Measurements from ENCODE around the gene NEMP1.
"Not testable (repeated sequence)": the region's sequence is repeated elsewhere in the genome, so short reads cannot be mapped to it uniquely, and the experiment has no call there.

The NEMP1 gene

DNA sequence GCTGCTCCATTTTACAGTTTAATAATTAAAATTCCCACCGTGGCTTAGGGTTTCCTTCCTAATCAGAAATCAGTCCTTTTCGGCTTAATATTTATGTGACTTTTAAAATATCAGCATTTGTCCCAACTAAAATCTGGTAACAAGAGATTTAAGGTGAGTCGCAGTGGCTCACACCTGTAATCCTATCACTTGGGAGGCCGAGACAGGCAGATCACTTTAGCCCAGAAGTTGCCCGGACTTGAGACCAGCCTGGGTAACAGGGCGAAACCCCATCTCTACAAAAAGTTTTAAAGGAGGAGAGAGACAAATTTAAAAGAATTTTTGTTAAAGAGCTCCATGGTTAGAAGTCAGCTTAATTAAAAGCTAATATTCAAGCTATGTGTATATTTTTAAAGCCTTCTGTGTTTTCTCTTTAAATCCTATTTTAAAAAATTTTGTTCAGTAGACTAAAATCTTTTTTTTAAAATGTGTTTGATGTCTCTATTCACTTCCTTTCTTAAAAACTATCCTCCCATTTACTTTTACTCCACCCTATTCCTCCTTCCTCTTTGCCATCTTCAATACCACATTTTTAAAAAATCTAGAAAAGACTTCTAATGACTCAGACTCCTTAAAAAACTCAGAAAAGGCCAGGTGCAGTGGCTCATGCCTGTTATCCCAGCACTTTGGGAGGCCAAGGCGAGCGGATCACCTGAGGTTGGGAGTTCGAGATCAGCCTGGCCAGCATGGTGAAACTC is 58.4 kb downstream of the NEMP1 start:
- no peak for DNase-seq

DNA sequence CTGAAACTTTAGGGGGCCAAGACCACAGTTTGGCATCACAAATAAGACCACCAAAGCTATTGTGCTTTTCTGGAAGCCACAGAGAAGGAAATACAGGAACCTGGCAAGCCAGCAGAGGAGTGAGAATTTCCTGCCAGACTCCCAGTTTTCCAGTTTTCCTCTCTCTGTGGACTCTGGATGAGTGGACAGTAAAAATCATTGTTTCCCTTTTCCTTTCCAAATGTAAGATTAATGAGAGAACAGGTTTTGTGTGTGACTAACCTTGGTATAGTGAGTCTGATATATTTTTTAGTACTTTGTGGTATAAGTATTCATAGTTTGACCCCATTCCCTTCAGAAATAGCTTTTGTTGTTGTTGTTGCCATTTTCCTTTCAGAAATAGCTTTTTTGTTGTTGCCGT is 59.7 kb downstream of the NEMP1 start:
- no peak for DNase-seq

DNA sequence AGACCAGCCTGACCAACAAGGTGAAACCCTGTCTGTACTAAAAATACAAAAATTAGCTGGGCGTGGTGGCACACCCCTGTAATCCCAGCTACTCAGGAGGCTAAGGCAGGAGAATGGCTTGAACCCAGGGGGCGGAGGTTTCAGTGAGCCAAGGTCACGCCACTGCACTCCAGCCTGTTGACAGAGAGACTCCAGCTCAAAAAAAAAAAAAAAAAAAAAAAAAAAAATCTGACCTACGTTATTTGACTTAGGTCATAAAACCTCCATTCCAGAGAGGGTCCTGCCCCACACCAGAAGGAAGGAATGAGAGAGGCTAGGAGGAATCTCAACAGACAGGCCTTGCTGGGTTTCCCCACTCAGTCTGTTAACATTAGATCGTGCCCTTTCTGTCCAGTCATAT is 60.2 kb downstream of the NEMP1 start:
- not testable (repeated sequence) for DNase-seq

DNA sequence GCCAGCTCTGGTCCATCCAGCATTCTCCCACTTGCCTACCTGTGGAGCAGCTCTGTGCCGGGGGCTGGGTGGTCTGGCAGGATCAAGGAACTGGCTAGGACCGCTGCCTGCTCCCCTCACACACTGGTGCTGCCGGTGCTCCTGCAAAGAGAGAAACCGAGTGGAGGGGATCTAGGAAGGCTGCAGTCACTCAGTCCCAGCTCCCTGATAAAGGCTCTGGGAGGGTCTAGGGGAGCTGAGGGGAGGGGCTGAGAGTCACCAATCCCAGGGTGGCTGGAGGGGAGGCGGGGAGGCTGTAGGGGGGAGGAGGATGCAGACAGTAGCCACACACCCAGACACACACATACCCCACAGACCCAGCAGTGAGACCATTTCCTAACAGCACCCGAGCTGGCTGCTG is 62.2 kb downstream of the NEMP1 start, which contains the start of gene TAC3:
TSS of gene TAC3 (minus strand) at position 182 of the 400 bp plus-strand sequence. CDS start 732 bp downstream, outside the sequence.
- DNase-seq: no peak

DNA sequence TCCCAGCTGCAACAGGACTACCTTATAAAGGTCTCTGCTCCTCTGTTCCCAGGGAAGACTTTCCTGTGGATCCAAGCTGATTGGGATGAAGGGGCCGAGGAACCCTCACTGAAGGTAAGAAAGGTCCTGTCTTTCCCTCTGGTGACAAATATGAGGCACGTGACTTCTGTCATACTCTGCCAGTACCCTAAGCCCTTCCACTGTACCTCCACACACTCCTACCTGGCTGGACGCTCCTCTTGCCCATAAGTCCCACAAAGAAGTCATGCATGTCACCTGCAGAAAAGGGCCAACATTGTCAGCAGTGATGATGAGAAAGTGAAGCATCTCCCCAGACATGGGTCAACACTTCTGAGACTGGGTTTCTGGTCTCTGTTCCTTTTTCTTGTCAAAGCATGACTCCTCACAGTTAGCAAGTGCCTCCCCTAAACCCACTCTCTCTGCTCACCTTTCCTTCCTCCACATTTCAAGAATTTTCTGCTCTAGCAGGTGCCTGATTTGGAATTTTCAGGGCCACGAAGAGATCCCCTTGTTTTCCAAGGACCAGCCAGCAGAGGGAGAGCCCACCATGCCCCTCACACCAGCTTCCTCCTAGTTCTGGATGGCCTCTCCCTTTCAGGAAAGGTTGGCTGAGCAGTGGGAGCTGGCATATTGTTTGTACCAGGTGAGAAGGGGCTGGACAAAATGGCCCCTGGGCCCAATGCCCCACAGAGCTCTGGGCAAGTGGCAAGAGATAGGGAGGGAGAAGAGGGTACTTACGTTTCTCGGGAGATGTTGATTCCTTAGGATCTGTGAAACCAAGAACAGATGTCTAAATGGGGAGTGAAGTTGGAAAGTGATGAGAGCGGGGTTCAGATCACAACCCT is 65.8 kb downstream of the NEMP1 start:
- no peak for DNase-seq

DNA sequence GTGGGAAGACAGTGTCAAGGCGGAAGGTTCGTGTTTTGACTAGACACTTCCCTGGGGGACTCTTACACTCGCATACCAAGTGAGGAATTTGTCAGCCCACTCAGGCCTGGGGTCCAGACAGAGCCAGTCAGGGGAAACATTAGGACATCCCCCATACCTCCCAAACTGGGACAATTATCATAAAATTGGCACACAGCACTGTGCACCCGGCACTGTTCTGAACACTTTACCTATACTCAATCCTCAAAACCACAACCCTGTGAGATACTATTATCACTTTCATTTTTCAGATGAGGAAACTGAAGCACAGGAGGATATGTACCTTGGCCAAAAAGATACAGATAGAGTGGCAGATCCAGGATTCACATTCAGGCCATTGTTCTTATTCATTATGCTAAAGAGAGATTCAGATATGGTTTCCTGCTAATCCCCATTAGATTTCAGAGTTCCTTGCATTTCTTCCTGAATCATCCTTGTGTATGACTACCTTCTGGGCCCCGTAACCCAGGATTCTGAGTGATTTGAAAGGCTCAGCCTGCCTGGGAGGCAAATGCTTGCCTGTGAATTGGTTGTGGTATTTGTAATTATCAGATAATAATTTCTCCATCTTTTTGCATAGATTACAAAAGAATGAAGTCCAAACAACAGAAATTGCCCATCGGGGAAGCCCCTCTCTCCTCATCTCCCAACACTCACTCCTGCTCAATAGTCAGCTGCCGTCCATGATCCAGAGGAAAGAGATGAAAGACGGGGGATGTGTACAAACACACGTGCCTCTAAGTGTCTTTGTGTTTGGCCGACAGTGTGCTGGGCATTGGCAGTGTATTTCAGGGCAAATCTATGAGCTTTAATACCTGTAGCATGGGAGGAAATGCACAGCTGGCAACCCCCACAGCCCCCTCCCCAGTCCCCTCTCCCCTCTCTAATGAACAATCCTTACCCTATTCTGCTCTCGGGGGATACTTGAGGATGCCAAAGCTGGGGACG is 66.9 kb downstream of the NEMP1 start:
- DNase-seq: no peak

DNA sequence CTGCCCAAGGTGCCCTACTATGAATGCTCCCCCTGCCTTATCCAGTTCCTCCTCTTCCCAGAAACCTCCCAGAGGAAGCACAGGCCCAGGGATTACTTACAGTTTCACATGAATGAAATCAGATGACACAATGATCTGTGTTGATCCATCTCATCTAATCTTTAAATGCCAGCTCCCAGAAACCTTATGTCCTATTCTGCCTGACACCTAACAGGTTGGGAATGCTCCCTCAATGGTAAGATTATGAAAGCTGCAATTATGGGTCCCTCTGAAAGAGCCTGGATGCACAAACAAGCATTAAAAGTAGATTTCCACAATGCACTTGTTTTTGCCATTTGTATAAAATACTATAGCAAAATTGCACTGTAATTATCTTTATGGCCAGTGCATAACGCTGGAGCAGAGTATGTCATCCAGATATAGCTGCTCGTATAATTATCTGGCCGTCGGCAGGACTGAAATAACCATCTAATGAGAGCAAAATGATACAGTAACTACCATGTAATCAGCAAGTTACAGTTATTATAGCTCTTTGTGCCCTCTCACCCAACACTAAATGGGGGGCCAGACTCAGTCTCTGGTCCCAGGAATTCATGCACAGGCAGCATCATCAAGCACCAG is 67.9 kb downstream of the NEMP1 start:
- DNase-seq: peak; percentile 42

DNA sequence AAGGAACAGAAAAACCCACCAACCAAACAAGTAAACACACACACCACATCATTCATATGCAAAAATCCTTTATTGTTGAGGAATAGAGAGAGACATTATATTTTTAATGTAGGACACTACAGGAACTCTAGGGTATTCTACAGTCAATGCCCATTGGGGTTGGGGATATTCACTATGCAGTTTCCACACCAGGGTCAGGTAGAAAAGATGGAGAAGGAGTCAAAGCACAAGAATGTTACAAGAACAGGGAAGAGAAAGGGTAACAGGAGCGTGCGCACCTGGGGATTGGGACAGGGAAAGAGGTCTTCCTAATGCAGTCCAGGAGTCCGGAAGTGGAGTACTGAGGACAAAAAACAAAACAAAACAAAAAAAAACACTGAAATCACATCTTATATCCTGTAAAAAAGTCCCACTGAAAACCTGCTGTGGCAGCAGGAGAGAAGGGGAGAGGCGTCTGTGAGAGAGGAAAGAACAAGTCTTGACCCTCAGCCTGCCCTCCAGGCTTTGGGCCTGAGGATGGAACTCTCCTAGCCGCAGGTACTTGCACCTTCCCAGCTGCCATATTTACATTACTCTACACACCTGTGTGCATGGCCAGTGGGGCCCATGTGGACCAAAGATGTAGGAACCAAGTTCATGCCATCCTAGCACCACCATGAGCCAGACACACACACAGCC is 68.5 kb downstream of the NEMP1 start:
- DNase-seq: no peak

DNA sequence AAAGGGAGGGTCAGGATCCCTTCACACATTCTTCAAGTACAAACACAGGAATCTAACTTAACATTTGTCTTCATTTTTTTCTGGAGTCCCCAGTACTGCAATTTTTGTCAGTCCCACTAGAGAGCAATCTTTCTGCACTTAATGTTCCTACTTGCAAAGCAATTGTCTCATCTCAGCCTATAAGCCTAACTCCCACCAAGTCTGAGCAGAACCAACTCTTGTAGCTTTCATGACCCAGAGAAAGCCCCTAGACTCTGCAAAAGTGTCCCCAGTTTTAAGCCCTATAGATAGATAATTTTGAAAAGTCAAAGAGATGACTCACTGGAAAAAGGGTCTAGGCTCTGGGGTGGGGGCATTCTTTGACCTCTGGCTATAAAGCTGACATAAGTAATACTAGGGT is 70.4 kb downstream of the NEMP1 start:
- peak; percentile 53 for DNase-seq

DNA sequence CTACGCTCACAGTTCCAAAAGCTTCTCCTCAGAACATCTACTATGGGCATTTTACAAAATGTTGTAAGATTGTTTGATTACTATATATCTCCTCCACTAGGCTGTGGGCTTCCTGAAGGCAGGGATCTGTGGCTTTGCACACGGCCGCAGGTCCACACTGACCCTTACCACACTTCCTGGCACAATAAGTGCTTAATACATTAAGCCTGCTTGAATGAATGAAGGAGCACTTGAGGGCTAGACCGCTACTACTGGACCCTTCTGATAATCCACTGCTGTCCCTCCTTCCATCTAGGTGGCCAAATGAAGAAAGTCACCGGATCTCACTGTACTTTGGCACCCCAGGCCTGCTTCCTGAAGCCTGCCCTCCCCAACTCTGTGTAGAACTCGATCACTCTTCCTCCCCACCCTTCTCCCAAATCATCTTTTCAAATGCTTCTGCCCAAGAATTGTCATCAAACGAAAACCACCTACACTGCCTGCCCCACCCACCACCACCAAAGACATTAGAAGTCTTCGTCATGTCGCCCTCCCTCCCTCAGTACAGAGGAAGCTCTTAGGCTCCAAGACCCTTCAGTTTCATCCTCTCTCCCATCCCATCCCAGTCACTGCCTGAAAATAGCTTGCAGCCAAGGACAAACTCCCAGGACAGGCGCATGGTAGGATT is 71.6 kb downstream of the NEMP1 start:
- DNase-seq: no peak

DNA sequence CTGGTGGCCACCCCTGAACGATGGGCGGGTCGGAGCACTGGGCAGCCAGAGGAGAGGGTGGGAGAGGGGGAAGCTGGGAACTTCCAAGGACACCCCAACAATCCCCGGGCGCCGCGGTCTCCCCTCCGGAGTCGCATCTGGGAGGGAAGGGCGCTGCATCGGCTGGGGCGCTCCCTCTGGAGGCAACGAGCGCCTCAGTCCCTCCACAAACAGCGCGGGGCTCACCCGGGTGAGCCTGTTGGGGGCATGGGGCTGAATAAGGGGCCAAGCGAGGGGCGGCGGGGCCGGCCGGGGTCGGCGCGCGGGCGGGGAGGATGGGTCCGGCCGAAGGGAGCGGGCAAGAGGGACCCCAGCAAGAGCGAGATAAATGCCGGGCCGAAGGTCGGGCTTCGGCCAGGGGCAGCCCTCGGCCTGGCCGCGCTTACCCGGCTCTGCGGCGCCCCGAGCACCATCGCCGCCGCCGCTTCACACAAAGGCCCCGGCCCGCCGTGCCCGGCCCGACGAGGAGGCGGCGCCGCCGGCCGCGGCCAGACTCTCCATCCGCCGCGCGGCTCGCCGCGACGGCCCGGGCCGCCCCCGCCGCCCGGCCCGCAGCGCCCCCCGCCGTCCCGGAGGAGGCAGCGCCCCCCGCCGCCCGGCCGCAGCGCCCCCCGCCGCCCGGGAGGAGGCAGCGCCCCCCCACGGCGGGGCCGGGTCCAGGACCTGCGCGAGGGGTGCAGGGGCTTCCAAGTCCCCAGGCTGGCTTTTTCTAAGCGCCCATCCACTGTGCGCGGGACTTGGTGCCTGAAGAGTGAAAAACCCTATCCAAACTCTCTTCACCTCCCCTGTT is 72.4 kb downstream of the NEMP1 start, which contains the start of gene ZBTB39:
TSS of gene ZBTB39 (minus strand) at position 567 of the 829 bp plus-strand sequence. CDS start 1,629 bp downstream, outside the sequence.
- peak; percentile 39 for DNase-seq

Measured in NCI-H1105 treated with DMSO at 0.1 percent for 48 hours (cell line).